Ascending aorta (tissue), 2 donors: ENCODE measurements around the gene USP36. TPM values are rescaled to one million over a fixed set of nuclear protein-coding genes. Genes with fewer than 3 reads are reported as not detected.

Experiments
- DNase-seq, 2 donors: peaks; one replicate each; pipeline ENCODE4 v3.0.0-alpha.2; 2019; ENCODE audit warnings: low spot score in 2 of 2
- H3K27ac ChIP-seq, 2 donors: fragments of 200-600 bp; sonication (generic); one replicate each; pipeline ENCODE4 v1.5.1; 2016 to 2017; ENCODE audit warnings: mild to moderate bottlenecking in 1 of 2
- H3K27me3 ChIP-seq: fragments of 200-600 bp; sonication (generic); one replicate; pipeline ENCODE4 v1.5.1; 2017
- H3K36me3 ChIP-seq, 2 donors: fragments of 200-600 bp; sonication (generic); one replicate each; pipeline ENCODE4 v1.5.1; 2016
- H3K4me1 ChIP-seq, 2 donors: fragments of 200-600 bp; sonication (generic); one replicate each; pipeline ENCODE4 v1.5.1; 2016 to 2017; ENCODE audit warnings: mild to moderate bottlenecking in 1 of 2
- H3K4me3 ChIP-seq, 2 donors: fragments of 200-600 bp; sonication (generic); one replicate each; pipeline ENCODE4 v1.5.1; 2016 to 2017; ENCODE audit warnings: mild to moderate bottlenecking in 1 of 2
- H3K9me3 ChIP-seq, 2 donors: fragments of 200-600 bp; sonication (generic); one replicate each; pipeline ENCODE4 v1.5.1; 2016
- intact Hi-C: fragments of 100-400 bp; cut with DNase I; formaldehyde crosslinking; loops from one replicate; pipeline ENCODE4 v1.15.1; 2023
- total RNA-seq: library from RNA; depleted of rRNA; stranded (reverse); fragments of >200 nt; gene quantifications from one replicate; pipeline ENCODE4 v1.1.0, GENCODE V29; 2016
- TF ChIP-seq, protein P1 (sequence below), 3 experiments: fragments of 200-600 bp in 2 of 3; fragments of 450-650 bp in 1 of 3; sonication (generic) in 2 of 3; IDR thresholded peaks; one replicate each; pipeline ENCODE4 v1.5.1; 2016 to 2019; ENCODE audit warnings: antibody characterized with exemption in 3 of 3, mild to moderate bottlenecking in 1 of 3, moderate library complexity in 1 of 3

Gene USP36
- total RNA-seq, 1 donor from 2014 or later = 111 TPM

DNA sequence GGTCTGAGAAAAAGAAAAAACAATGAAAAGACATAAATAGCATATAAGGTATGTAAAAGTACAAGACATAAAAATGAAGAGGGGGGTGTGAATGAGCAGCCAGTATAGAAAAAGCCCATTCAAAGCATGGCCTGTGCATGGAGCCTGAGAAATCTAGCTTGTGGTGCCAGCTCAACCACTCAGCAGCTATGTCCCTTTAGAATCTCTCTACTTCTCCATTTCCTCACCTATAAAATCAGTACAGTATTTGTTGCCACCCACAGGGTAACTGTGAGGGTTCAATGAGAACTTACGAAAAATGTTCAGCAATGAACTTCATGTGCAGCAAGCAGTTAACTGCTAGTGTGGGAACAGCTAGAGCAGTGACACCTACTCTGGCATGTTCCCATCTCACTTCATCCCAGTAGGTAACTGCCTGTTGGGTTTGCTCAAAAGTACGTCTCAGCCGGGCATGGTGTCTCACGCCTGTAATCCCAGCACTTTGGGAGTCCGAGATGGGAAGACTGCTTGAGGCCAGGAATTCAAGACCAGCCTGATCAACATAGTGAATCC lies 73.8 kb downstream of the USP36 start:
- Histone ChIP-seq H3K27me3 (no peaks in the 10 kb centered on the region), H3K27ac (no peak overlapping the region), H3K4me1 (no peaks in the 10 kb centered on the region), H3K36me3 (no peaks in the 10 kb centered on the region), H3K4me3 (no peak overlapping the region), H3K9me3 (no peaks in the 10 kb centered on the region)
- intact Hi-C loops = no loop called here
- TF ChIP-seq, protein P1, sequence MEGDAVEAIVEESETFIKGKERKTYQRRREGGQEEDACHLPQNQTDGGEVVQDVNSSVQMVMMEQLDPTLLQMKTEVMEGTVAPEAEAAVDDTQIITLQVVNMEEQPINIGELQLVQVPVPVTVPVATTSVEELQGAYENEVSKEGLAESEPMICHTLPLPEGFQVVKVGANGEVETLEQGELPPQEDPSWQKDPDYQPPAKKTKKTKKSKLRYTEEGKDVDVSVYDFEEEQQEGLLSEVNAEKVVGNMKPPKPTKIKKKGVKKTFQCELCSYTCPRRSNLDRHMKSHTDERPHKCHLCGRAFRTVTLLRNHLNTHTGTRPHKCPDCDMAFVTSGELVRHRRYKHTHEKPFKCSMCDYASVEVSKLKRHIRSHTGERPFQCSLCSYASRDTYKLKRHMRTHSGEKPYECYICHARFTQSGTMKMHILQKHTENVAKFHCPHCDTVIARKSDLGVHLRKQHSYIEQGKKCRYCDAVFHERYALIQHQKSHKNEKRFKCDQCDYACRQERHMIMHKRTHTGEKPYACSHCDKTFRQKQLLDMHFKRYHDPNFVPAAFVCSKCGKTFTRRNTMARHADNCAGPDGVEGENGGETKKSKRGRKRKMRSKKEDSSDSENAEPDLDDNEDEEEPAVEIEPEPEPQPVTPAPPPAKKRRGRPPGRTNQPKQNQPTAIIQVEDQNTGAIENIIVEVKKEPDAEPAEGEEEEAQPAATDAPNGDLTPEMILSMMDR (IDR thresholded peaks at IDR 0.05) = no peak
- no peak for DNase-seq

DNA sequence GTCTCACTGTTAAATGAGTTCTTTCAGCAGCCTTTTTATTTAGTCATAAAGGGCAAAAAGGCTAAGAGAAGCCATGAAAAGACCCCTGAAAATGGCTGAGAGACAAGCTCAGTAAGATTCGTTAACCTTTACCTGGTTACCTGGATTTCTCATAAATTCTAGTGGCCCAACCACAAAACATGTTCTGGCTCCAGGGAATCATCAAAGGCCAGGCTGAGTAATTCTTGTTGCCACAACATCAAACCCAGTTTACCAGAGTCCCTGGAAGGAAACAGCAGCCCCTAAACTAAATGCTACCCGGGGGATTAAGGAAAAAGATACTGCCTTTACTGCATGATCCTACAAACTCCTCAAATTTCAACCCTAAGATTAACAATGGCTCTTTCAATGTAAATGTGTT lies 74.4 kb downstream of the USP36 start:
- intact Hi-C loops = no loop called here
- no peaks in the 10 kb centered on the region for H3K4me1 ChIP-seq

DNA sequence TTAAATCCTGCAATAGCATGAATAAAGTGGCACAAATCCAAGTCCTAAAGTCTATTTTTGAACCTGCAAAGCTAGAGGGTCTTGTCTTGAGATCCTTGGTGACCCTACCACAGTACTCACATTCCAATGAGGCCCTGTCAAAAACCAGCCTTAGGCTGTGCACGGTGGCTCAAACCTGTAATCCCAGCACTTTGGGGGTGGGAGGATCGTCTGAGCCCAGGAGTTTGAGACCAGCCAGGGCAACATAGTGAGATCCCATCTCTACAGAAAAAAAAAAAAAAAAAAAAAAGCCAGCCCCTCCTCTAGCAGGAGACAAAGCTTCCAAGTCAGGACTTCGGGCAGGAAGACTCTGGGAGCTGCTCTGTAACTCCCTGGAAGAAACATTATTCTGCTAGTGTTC lies 74.8 kb downstream of the USP36 start:
- Histone ChIP-seq H3K4me3 (no peak overlapping the region), H3K27me3 (no peaks in the 10 kb centered on the region), H3K36me3 (no peaks in the 10 kb centered on the region), H3K9me3 (no peaks in the 10 kb centered on the region), H3K27ac (no peak overlapping the region), H3K4me1 (no peaks in the 10 kb centered on the region)
- DNase-seq = no peak
- TF ChIP-seq, protein P1 (IDR thresholded peaks at IDR 0.05) = no peak
- intact Hi-C loops = no loop called here

More for the DNA sequence above, 74.4 kb downstream of the USP36 start:
- H3K36me3 ChIP-seq = no peaks in the 10 kb centered on the region
- no peak overlapping the region for H3K4me3 ChIP-seq
- TF ChIP-seq, protein P1 (IDR thresholded peaks at IDR 0.05) = no peak
- no peak for DNase-seq
- no peaks in the 10 kb centered on the region for H3K9me3 ChIP-seq
- H3K27ac ChIP-seq = no peak overlapping the region
- no peaks in the 10 kb centered on the region for H3K27me3 ChIP-seq

DNA sequence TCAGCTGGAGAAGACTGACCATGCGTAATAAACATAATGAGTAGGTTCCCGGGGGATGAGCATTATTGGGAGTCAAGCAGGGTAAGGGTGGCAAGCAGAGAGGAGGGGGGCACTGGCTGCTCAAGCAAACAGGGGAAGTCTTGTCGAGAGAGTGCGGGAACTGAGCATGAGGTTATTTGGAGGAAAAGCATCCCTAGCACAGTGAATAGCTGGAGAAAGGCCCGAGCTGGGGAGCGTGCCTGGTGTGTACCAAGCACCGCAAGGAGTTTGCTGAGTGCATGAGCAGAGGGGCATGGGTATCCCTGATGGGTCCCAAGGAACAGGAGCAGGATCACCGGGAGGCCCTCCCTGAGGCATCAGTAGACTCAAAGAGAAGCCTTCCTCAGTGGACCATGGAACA lies 75.7 kb downstream of the USP36 start:
- H3K36me3 ChIP-seq = no peaks in the 10 kb centered on the region
- H3K4me1 ChIP-seq = no peaks in the 10 kb centered on the region
- no peak overlapping the region for H3K4me3 ChIP-seq
- no peak for DNase-seq
- intact Hi-C loops = no loop called here
- H3K27ac ChIP-seq = no peak overlapping the region
- H3K27me3 ChIP-seq = no peaks in the 10 kb centered on the region
- TF ChIP-seq, protein P1 (IDR thresholded peaks at IDR 0.05) = no peak
- H3K9me3 ChIP-seq = no peaks in the 10 kb centered on the region

DNA sequence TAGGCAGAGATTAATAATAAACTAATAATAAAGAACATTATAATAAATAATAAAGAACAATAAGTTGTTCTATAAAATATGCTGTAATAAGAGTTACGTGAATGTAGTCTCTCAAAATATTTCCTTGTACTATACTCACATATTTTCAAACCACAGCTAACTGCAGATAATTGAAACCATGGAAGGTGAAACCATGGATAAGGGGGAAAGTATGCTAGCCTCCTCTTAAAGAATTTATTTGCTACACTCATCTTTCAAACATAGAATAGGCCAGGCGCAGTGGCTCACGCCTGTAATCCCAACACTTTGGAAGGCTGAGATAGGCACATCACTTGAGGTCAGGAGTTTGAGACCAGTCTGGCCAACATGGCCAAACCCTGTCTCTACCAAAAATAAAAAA lies 77.1 kb downstream of the USP36 start:
- DNase-seq = no peak
- TF ChIP-seq, protein P1 (IDR thresholded peaks at IDR 0.05) = no peak
- Histone ChIP-seq H3K27ac (no peak overlapping the region), H3K4me3 (no peak overlapping the region), H3K9me3 (no peaks in the 10 kb centered on the region), H3K36me3 (no peaks in the 10 kb centered on the region), H3K4me1 (no peaks in the 10 kb centered on the region), H3K27me3 (no peaks in the 10 kb centered on the region)
- intact Hi-C loops = no loop called here
